Epithelial cell of esophagus (primary cell): ENCODE measurements around the gene RPTOR.

Experiments
- DNase-seq: peaks from one replicate; pipeline ENCODE4 v3.0.0; 2010; ENCODE audit warnings: low read depth
- H3K4me3 ChIP-seq: 2 replicates; pipeline ENCODE4 v1.5.1; 2011; ENCODE audit warnings: mild to moderate bottlenecking, low read length, control low read depth
- TF ChIP-seq, protein P1 (sequence below): IDR thresholded peaks from 2 replicates; pipeline ENCODE4 v1.5.1; 2011; ENCODE audit warnings: low read depth, mild to moderate bottlenecking, low read length, control low read depth, inconsistent platforms; ENCODE audit not compliant: insufficient read depth; ENCODE audit errors: missing control alignments

The RPTOR gene

DNA sequence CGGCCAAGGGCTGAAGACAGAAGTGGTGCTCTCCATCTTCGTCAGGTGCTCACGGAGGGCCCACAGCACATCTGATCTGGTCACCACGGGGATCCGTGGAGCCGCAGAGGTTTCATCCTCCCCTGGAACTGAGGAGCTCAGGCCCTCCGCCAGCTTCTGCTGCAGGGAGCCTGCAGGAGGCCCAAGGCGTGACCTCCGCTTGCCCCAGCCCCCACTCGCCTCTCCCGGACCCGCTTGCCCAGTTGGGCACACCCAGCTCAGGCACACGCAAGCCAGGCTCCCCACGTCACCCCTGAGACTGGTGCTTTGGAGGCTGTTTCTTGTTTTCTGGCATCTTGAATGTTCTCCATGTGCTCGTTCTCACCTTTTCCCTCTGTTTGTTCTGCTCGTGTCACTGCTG lies 407.7 kb downstream of the RPTOR start:
- TF ChIP-seq, protein P1, sequence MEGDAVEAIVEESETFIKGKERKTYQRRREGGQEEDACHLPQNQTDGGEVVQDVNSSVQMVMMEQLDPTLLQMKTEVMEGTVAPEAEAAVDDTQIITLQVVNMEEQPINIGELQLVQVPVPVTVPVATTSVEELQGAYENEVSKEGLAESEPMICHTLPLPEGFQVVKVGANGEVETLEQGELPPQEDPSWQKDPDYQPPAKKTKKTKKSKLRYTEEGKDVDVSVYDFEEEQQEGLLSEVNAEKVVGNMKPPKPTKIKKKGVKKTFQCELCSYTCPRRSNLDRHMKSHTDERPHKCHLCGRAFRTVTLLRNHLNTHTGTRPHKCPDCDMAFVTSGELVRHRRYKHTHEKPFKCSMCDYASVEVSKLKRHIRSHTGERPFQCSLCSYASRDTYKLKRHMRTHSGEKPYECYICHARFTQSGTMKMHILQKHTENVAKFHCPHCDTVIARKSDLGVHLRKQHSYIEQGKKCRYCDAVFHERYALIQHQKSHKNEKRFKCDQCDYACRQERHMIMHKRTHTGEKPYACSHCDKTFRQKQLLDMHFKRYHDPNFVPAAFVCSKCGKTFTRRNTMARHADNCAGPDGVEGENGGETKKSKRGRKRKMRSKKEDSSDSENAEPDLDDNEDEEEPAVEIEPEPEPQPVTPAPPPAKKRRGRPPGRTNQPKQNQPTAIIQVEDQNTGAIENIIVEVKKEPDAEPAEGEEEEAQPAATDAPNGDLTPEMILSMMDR, result no peak
- no peak overlapping the region for H3K4me3 ChIP-seq
- DNase-seq, result no peak

DNA sequence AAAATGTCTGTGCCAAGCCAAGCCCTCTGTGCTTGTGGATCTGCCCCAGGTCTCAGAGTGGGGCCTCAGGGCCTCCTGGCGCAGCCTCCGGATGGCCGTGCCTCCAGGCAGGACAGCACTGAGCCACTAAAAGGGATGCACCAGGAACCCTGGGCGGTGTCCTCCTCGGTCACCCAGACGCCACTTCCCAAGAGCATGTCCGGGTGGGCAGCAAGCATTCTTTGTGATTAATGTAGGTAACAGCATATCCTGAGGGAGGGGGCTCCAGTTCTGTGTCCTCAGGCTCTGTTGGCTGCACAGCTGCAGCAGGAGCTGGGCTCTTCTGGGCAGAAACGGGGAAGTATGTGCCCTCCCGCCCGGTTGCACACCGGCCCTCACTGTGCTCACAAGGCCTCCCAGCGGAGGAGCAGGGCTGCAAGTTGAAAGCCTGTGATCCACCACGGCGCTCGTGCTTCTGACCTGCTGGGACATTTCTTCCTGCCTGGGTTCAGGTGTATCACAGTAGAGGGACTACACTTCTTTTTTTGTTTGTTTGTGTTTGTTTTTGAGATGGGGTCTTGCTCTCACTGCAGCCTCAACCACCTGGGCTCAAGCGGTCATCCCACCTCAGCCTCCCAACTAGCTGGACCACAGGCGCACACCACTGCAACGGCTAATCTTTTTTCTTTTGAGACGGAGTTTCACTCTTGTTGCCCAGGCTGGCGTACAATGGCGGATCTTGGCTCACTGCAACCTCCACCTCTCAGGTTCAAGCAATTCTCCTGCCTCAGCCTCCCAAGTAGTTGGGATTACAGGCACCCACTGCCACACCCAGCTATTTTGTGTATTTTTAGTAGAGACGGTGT lies 409.1 kb downstream of the RPTOR start:
- TF ChIP-seq, protein P1, result no peak
- DNase-seq, result no peak
- no peak overlapping the region for H3K4me3 ChIP-seq

DNA sequence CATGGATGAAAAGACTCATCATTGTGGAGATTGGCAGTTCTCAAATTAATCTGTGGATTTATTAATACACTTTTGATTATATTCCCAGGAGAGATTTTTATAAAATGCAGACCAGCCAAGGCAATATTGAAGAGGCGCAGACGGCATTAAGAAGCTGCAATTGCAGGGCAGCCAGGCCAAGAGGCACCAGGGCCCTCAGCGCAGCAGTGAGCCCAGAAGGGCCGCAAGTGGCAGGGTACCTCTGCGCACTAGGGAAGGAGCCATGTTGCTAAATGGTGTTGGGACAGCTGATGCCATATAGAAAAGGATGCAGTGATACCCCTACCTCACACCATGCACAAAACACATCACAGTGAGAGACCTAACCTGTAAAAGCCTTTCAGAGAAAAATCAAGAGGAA lies 410.4 kb downstream of the RPTOR start:
- DNase-seq, result no peak
- H3K4me3 ChIP-seq, result no peak overlapping the region
- TF ChIP-seq, protein P1, result no peak

DNA sequence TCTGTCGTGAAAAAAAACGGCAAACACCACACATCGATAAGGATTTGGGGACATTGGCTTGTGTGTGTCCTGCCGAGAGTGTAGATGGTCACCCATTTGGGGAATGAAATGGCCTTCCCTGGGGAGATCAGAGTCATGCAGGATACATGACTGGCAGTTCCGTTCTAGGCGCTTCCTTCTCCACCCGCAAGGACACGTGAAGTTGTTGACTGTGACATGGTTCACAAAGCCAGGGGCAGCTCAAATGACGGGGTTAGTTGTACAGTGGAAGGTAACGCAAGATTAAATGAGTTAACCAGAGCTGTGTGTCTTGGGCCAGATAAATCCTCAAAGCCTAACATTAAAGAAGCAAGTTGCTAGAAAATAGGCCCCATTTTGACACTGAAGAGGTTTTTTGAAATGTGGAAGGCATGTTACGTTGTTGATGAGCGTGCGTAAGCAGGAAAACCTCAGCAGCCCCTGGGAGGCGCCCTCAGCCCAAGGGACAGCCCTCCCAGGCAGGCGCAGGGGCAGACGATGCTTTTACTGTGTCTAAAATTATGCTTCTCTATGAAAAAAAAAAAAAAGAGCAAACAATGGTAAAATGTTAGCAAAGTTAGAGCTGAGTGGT lies 411.1 kb downstream of the RPTOR start:
- H3K4me3 ChIP-seq, result no peak overlapping the region
- no peak for DNase-seq
- TF ChIP-seq, protein P1, result no peak

DNA sequence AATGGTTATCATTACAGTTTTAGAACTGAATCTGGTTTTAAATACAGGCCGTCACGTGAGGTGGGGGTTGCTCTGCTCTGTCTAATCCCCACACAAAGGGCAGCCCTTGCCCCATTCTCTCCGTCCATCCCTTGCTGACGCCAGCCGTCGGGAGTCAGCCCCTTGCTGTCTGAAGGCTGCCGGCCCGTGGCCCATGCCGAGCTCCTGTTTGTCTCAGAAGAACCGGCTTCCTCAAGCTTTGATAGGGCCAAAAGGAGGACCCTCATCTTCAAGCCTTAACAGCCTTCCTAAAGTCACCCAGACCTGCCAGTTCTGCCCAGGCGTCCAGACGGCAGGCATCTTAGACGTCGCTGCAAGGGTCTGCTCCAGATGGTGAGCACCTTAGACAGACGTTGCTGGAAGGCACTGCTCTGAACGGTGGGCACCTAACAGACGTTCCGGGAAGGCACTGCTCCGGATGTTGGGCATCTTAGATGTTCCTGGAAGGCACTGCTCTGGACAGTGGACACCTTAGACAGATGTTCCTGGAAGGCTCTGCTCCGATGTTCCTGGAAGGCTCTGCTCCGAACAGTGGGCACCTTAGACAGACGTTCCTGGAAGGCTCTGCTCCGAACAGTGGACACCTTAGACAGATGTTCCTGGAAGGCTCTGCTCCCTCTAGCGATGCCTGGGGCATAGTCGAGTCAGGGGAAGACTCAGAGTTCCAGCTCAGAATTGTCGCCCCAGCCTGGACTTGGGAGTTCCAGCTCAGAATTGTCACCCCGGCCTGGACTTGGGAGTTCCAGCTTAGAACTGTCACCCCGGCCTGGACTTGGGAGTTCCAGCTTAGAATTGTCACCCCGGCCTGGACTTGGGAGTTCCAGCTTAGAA lies 411.9 kb downstream of the RPTOR start:
- DNase-seq, result no peak
- H3K4me3 ChIP-seq, result no peak overlapping the region
- TF ChIP-seq, protein P1, result no peak

DNA sequence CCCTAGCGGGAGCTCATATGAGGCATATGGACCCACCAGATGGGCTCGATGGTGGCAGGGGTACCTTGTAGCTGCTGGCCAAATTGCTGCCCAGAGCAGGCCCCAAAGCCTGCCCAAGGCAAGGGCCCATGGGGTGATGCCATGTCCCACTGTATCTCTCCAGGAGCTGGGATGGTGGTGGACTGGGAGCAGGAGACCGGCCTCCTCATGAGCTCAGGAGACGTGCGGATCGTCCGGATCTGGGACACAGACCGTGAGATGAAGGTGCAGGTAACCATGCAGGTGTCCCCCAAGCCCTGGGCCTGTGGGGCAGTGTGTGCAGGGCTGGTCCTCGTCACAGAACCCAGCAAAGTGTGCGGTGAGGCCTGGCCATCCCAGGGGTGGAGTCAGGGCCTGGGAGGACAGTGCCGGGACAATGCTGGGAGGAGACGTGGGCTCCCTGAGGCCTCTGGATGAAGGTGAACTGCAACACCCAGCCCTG lies 412.9 kb downstream of the RPTOR start:
- DNase-seq, result no peak
- TF ChIP-seq, protein P1, result no peak

More for the DNA sequence above, 412.9 kb downstream of the RPTOR start:
- H3K4me3 ChIP-seq, result no peak overlapping the region
